ELF-1 (cell line): ENCODE data around the gene OR52J3.
"Not testable (repeated sequence)": the region's sequence is repeated elsewhere in the genome, so short reads cannot be mapped to it uniquely, and the experiment has no call there.

Source experiments
- DNase-seq: peaks from one replicate; pipeline ENCODE4 v3.0.0-alpha.2; 2016; ENCODE audit warnings: low read depth, low spot score

Gene OR52J3

DNA sequence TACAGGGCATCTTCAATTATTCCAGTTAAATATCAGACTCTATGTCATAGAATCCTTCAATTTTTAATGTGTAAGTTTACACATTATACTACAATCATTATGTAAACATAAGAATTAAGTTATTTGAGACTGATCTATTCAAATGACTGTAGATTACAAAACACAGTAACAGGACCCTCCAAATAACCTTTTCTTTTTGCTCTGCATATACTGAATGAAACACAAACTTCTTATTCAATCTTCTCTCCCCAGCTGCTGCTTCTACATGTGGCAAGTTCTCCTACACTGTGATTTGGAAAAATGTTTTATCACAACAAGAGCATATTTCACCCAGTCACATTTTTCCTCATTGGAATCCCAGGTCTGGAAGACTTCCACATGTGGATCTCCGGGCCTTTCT, at the start of gene OR52J3:
Gene OR52J3 (plus strand): TSS at position 301 of the 400 bp plus-strand sequence. CDS start 0 bp downstream, at position 301.
- no peak for DNase-seq

DNA sequence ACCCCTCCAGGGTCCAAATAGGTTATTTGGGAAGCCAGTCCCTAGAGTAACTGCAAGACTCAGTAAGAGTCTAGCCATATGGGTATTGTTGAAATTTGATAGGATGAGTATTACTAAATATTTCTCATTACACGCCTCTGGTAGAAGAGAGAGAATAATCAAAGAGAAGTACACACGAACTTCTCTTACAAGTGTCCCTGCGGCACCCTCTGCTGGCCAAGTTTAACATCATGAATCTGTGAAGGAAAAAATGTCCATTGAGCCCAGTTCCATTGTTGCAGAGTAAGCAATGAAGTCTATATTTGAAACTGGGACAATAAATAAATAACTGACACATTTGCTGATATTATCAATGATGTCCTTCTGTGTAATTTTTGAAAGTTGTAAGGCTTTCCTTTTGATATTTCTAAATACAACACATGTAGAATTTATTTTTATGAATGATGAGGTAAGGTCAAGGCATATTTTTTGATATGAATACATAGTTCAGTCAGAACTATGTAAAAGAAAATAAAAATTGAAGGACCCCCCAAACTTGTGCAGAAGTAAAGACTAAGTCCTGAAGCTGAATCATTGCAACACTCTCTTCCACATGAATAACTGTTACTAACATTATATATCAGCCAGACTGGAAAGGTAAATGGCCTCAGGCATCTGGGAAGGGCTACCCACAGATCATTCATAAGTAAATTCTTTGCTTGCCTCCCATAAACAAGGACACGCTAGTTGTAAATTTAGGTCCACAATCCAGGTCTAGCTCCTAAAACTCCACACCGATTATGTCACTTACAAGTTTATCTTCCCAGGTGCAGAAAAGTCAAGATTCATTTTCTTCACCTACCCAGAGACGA, 41.7 kb upstream of the OR52J3 start:
- DNase-seq: peak; percentile 16

DNA sequence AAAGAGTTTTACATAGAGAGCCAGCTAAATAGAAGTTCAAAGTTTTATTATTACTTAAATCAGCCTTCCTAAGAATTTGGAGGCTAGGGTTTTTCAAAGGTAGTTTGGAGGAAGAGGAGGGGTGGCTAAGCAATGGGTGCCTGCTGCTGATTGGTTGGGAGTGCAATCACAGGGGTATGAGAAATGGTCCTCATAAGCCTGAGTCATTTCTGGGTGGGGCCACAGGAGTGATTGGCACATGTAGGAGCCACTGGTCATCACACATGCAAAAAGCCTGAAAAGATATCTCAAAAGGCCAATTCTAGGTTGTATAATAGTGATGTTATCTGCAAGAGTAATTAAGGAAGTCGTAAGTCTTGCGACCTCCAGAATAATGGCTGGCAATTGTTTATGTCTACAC, 38.8 kb upstream of the OR52J3 start:
- no peak for DNase-seq

DNA sequence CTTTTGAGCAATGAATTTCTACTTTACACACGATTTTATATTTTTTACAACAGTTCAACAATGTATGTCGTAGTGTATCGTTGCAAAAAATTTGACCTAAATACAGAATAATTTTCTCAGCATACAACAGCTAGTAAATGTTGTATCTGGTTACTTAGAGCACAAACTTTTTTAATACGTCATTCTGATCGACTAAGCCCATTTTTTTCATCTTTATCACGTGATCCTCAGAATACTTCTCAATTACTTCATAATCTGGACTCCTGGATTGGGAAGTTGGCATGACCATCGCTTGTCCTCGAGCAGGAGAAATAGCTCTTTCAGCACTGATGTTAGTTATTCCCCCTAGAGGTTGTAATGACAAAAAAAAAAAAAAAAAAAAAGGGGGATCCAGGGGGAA, 35.1 kb upstream of the OR52J3 start:
- no peak for DNase-seq

DNA sequence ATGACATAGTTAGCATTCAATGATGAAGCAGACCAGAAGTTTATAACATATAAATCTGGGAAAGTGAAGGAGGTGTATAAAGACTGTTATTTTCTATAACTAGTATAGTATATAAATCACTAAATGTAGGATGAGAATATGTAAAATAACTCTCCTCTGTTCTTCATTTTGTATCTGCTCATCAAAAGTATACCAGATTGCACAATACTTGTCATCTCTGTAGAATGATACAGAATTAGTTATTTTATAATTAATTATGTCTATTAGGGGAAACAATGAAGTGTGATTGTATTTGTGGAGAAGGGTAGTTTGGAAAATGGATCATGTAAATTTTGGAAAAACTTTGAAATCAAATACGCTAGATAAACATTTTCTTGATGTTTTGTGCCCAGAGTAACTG, 33.3 kb upstream of the OR52J3 start:
- DNase-seq: no peak

DNA sequence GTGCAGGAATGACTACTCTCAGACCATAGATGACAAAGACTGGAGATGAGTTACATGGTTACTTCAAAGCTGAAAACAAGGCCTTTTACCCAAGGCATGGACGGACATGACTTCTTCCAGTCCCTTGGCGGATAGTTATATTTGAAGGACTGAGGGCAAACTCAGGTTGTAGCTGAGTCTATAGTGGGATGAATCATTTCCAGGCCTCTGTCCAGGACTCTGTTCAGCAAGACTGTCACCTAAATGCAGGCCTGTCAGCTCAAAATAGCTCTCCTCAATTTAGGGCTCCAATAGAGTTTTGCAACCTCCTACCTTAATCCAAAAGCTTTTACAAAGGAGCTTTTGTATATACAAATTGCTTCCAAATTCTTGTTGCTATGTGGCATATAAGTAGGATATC, 24.3 kb upstream of the OR52J3 start:
- DNase-seq: no peak

DNA sequence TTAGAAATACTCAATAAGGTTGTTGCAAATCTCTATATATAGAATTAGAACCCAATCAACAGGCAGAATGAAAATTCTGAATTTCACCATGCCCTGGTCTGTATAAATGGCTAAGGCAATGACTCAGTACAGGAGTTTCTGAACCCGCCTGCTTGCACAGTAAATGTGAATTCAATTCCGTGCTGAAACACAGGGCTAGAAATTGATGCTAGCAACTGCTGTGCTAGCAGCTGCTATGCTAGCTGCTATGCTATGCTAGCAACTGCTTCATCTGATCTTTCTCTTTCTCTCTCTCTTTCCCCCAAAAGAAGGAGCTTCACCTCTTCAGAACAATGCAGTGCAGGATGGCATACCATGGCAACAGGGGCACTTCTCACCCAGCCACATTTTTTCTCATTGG, 9.7 kb upstream of the OR52J3 start:
- DNase-seq: no peak

DNA sequence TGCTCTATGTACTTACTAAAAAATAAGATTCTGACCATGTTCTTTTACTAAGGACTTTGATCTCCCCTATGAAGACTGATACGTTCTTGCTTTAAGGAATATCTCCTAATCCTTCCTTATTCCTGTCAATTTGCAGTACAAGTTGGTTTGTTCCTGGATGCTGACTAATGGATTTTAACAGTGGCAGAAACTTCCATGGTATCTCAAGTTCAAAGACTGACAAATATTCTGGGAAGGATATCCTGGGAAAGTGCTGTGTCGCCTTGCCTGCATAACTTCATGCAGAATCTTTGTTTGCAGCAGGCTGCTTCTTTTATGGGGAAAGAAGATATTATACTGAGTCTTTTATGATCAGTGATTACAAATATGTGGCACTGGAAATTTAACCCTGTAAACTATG, 8.4 kb upstream of the OR52J3 start:
- DNase-seq: no peak

DNA sequence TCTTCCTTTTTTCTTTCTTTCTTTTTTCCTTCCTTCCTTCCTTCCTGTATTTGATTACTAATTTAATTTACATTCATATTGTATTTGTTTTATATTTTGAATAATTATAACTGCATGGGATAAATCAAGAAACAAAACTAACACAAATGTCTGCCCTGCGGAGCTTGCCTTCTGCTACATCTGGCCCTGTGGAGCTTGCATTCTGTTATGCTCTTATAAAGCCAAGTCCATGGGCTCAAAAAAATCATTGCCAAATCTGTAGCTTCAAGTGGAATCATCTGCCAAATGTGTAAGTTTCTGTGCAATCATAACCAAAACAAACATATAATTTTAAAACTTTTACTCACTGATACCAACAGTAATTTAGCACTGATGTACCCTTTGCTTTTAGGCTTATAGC, 8.0 kb upstream of the OR52J3 start:
- no peak for DNase-seq

DNA sequence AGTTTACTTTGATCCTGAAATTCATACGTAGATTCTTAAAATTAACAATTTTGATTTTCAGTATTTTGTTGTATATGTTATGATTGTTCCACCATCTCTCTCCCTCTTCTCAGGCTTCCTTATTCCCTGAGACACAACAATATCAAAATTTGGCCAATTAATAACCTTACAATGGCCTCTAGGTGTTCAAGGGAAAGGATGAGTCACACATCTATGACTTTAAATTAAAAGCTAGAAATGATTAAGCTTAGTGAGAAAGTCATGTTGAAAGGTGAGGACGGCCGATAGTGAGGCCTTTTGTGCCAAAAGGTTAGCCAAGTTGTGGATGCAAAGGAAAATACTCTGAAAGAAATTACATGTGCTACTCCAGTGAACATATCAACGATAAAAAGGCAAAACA, 5.5 kb upstream of the OR52J3 start:
- DNase-seq: no peak

DNA sequence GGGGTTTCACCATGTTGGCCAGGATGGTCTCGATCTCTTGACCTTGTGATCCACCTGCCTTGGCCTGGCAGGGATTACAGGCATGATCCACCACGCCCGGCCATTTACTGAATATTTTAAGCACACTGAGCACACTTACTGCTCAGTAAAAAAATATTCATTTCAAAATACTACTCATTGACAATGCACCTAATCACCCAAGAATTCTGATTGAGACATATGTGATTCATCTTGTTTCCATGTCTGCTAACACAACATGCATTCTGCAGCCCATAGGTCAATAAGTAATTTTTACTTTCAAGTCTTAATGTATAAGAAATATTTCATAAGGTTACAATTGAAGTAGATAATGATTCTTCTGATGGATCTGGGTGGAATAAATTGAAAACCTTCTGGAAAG, 4.2 kb upstream of the OR52J3 start:
- no peak for DNase-seq

DNA sequence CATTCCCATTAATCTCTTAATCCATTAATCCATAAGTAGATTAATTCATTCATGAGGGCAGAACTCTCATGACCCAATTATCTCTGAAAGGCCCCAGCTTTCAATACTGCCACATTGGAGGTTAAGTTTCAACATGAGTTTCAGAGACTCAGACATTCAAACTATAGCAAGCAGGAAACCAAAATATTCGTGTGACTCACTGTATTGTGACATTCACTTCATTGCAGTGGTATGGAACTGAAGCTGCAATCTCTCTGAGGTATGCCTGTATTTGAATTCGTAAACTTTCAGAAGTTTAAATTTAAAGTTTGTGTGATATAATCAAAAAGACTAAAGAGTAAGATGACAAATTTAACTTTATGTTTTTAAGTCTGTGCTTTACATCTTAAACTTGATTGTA, 2.9 kb upstream of the OR52J3 start:
- no peak for DNase-seq

DNA sequence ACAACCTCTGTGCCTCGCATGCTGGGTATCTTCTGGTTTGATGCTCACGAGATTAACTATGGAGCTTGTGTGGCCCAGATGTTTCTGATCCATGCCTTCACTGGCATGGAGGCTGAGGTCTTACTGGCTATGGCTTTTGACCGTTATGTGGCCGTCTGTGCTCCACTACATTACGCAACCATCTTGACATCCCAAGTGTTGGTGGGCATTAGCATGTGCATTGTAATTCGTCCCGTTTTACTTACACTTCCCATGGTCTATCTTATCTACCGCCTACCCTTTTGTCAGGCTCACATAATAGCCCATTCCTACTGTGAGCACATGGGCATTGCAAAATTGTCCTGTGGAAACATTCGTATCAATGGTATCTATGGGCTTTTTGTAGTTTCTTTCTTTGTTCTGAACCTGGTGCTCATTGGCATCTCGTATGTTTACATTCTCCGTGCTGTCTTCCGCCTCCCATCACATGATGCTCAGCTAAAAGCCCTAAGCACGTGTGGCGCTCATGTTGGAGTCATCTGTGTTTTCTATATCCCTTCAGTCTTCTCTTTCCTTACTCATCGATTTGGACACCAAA, 516 bp downstream of the OR52J3 start:
- DNase-seq: no peak

DNA sequence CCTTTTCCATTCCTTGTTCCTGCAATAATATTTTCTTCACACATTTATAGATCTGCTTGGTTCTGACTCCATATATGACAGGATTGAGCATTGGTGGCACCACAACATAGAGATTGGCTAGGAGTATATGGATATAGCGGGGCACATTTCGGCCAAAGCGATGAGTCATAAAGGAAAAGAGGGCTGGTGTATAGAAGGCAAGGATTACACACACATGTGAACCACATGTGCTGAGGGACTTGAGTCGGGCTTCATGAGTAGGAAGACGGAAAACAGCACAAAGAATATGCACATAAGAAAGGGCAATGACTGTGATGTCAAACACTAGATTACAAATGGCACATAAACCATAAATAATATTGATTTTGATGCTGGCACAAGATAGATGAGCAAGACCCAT, 12.4 kb downstream of the OR52J3 start:
- DNase-seq: not testable (repeated sequence)

DNA sequence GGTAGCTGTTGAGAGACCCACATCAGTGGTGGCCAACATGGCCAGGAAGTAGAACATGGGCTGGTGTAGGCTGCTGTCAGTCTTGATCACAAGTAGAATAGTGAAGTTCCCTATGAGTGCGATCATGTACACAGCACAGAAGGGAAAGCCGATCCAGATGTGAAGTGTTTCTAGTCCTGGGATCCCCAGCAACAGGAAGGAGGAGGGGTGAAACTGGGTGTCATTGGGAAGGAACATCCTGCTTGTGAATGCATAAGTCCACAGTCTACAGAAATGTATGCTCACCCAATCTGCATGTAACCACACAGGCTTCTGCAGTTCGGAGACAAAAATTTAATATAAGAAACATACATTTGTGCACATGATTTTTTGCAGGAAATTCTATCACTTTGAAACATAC, 13.1 kb downstream of the OR52J3 start, which contains the start of gene OR52E2:
Gene OR52E2 (minus strand): TSS at position 237 of the 400 bp plus-strand sequence. CDS start 0 bp downstream, at position 237.
- DNase-seq: no peak

DNA sequence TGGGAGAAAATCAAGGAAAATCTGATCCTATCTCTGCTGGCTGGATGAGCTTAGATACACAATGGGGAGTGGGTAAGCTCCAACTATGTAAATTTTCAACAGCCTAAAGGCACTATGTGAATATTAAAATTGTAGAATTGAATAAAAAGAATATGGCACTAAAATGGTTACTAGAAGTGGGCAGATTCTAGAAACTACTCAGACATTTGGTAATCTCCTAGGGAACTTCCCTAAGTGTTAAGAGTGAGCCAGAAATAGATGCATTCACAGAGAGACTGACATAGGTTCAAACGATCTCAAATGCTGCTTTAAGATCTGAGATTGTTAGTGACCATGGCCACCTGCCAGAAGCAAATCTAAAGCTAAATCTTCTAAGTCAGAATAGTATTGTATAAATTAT, 18.7 kb downstream of the OR52J3 start:
- no peak for DNase-seq

DNA sequence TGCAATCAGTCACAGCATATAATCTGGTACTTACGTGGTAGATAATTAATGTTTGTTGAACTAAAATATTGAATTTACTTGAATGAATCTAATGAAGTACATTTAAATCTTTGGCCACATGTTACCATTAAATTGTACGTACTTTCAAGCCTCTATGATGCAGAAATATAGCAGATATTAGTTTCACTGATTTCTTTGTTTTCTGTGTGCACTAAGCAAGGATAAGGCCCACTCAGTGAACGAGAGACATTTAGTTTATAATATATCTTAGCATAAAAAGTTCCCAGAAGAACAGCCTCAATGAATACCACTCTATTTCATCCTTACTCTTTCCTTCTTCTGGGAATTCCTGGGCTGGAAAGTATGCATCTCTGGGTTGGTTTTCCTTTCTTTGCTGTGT, 22.9 kb downstream of the OR52J3 start, which contains the start of gene OR52E1:
Gene OR52E1 (plus strand): TSS at position 301 of the 400 bp plus-strand sequence.
- DNase-seq: no peak

DNA sequence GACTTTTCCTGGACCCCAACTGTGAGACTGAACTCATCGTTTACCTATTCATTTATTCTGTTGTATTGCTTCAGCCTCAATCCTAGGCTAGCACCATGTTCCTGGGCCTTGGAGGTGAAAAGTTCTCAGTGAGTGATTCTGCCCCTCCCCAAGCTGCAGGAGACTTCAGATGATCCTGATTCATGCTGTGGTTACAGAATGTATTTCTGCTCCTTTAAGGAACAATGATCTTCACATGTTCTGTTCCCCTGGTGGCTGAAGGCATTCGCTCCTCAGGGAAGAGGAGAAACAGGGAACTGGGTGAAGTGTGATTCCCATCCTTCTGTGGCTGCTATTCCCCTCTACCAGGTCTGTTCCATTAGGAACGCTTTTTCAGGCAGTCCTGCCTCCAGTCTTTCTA, 25.5 kb downstream of the OR52J3 start:
- DNase-seq: no peak

DNA sequence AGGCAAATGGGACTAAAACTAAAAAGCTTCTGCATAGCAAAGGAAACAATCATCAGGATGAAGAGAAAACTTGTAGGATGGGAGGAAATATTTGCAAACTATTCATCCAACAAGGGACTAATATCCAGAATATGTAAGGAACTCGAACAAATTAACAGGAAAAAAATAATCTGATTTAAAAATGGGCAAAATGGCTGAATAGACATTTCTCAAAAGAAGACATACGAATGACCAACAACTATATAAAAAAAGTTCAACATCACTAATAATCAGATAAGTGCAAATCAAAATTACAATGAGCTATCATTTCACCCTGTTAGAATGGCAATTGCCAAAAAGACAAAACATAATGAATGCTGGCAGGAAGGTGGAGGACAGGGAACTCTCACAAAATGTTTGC, 35.1 kb downstream of the OR52J3 start:
- DNase-seq: no peak

DNA sequence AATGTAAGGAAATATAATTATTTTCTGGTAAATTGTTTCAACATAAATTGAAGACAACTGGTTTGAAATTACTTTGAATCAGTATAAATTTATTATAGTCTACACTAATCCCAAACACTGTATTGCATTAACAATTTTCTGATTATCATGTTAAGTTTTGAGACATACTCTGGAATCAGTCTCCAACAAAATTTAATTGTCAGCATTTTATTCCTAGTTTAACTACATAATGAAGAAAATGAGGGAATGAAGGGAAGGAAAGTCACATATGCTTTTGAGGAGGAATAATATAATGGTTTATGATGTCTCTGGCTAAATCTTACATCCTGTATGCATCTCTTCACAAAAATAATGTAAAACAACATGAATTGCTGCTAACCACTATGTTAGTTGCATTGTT, 37.3 kb downstream of the OR52J3 start:
- no peak for DNase-seq

DNA sequence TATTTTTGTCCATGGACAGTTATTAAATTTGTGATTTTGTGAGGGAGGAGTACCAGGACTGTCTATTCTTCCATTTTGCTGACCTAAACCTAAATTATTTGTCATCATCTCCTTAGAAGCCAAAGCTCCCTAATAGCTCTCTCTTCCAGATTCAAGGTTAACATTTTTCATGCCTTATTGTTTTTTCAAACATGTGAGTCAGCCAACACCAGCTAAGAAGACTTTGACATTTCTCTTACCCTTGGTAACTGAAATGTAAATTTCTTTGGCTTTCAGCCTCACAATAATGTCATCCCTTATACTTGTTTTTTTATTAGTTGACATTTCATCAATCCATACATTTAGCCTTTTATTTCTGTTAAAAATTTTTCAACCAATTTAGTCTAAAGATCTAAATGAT, 42.2 kb downstream of the OR52J3 start:
- DNase-seq: no peak

DNA sequence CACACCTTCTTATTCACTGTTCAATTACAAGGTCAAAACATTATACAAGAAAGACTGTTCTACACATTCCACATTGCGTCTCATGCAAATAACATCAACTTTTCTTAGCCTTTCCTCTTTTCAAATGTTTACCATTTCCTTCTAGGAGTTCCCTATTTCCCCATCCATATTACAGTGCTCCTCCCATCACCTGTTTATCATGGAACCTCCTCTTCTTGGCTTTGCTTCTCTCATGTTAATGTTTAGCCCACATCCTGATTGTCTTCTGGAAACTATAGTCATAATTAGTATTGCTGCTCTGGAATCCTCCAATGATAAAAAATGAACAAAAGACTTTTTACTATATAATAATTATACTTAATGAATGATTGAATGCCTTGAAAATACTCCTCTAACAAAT, 44.3 kb downstream of the OR52J3 start:
- no peak for DNase-seq
